GM23248 (cell line): ENCODE results near the gene CRYBG1. TPM values are rescaled to one million over a fixed set of nuclear protein-coding genes. Genes with fewer than 3 reads are reported as not detected.

Experiments used
- DNase-seq: peaks from one replicate; pipeline ENCODE4 v3.0.0-alpha.2; 2015
- H2AFZ ChIP-seq: fragments of 200-600 bp; sonication (generic); 2 replicates; pipeline ENCODE4 v1.6.1; 2016; ENCODE audit warnings: antibody characterized with exemption
- H3F3A ChIP-seq: fragments of 200-600 bp; sonication (generic); 2 replicates; pipeline ENCODE4 v1.6.1; 2016; ENCODE audit warnings: mild to moderate bottlenecking, antibody characterized with exemption, mixed run types; ENCODE audit not compliant: insufficient read depth
- H3K27ac ChIP-seq: fragments of 200-600 bp; sonication (generic); 2 replicates; pipeline ENCODE4 v1.5.1; 2016; ENCODE audit warnings: mild to moderate bottlenecking
- H3K27me3 ChIP-seq: fragments of 200-600 bp; sonication (generic); replicated peaks from 2 replicates; pipeline ENCODE4 v1.6.1; 2016; ENCODE audit warnings: mild to moderate bottlenecking; ENCODE audit not compliant: insufficient read depth
- H3K36me3 ChIP-seq: fragments of 200-600 bp; sonication (generic); 2 replicates; pipeline ENCODE4 v1.6.1; 2016; ENCODE audit warnings: low read depth, mild to moderate bottlenecking
- H3K4me1 ChIP-seq: fragments of 200-600 bp; sonication (generic); 2 replicates; pipeline ENCODE4 v1.6.1; 2016; ENCODE audit warnings: mild to moderate bottlenecking; ENCODE audit not compliant: insufficient read depth
- H3K4me2 ChIP-seq: fragments of 200-600 bp; sonication (generic); one replicate; pipeline ENCODE4 v1.6.1; 2016; ENCODE audit warnings: mild to moderate bottlenecking; ENCODE audit not compliant: unreplicated experiment
- H3K4me3 ChIP-seq: fragments of 200-600 bp; sonication (generic); 2 replicates; pipeline ENCODE4 v1.5.1; 2016; ENCODE audit warnings: mild to moderate bottlenecking
- H3K79me2 ChIP-seq: fragments of 200-600 bp; sonication (generic); 2 replicates; pipeline ENCODE4 v1.6.1; 2016; ENCODE audit warnings: mild to moderate bottlenecking; ENCODE audit not compliant: insufficient read depth
- H3K9ac ChIP-seq: fragments of 200-600 bp; sonication (generic); 2 replicates; pipeline ENCODE4 v1.6.1; 2016; ENCODE audit warnings: mild to moderate bottlenecking
- H3K9me2 ChIP-seq: fragments of 200-600 bp; sonication (generic); 2 replicates; pipeline ENCODE4 v1.6.1; 2016; ENCODE audit warnings: mixed run types, mild to moderate bottlenecking, moderate library complexity; ENCODE audit not compliant: insufficient read depth
- H3K9me3 ChIP-seq: fragments of 200-600 bp; sonication (generic); one replicate; pipeline ENCODE4 v1.6.1; 2017; ENCODE audit warnings: low read depth
- H4K20me1 ChIP-seq: fragments of 200-600 bp; sonication (generic); 2 replicates; pipeline ENCODE4 v1.6.0; 2016; ENCODE audit not compliant: insufficient read depth
- EZH2 ChIP-seq: fragments of 200-600 bp; sonication (generic); IDR thresholded peaks from 2 replicates; pipeline ENCODE4 v1.6.1; 2018; ENCODE audit warnings: antibody characterized with exemption, mild to moderate bottlenecking; ENCODE audit not compliant: insufficient read depth, poor library complexity, severe bottlenecking
- EZH2phosphoT487 ChIP-seq: fragments of 200-600 bp; sonication (generic); IDR thresholded peaks from 2 replicates; pipeline ENCODE4 v1.6.1; 2018; ENCODE audit warnings: antibody characterized with exemption, moderate library complexity, mild to moderate bottlenecking, low read depth; ENCODE audit not compliant: insufficient read depth
- WGBS, 2 experiments: methylation state at CpG; one replicate each; pipeline ENCODE4 v1.1.6; 2015 to 2017; ENCODE audit warnings: low lambda C conversion rate in 2 of 2, low coverage in 1 of 2; ENCODE audit errors: missing lambda C conversion rate in 2 of 2; 5-methylcytosine and 5-hydroxymethylcytosine counted together
- in situ Hi-C: fragments of 300-500 bp; cut with MboI; formaldehyde crosslinking; loops from 2 replicates; pipeline ENCODE4 v1.15.0; 2020
- polyA plus RNA-seq: library from polyadenylated mRNA; unstranded; fragments of >200 nt; fragmentation: Nextera tagmentation; extraction: Ambion mirVana; gene quantifications from 2 replicates; pipeline ENCODE4 v1.2.1, GENCODE V29; 2016
- total RNA-seq: library from RNA; depleted of rRNA; stranded (reverse); fragments of >200 nt; shearing (Covaris generic); gene quantifications from 2 replicates; pipeline ENCODE4 v1.2.3, GENCODE V29; 2014

The CRYBG1 gene
- total and polyA plus RNA-seq, 2 experiments from 2014 or later = 1.9 to 8.4 TPM

- Histone ChIP-seq H3K9me3 (no peaks in the 10 kb centered on the region), H3F3A (peaks cover 35% of the 10 kb centered on the region), H3K36me3 (0 out of 2 replicates have a peak, but pooled peaks cover 4% of the 10 kb centered on the region), H3K4me1 (peaks cover 16% of the 10 kb centered on the region), H2AFZ (no peak overlapping the region), H3K4me3 (no peak overlapping the region), H3K27ac (no peak overlapping the region), H3K79me2 (no peaks in the 10 kb centered on the region), H3K9me2 (no peaks in the 10 kb centered on the region; the same call in 1 of the 2 replicates), H3K27me3 (no peaks in the 10 kb centered on the region), H3K4me2 (no peak overlapping the region), H4K20me1 (no peaks in the 10 kb centered on the region), H3K9ac (no peak overlapping the region)
- TF ChIP-seq EZH2 (no peak), EZH2phosphoT487 (no peak)
- no peak for DNase-seq
- WGBS, 2 experiments = 91 to 100% methylated on average over 1 of the region's 1 CpG
- in situ Hi-C loops = no loop called here
These were observed 189.0 kb downstream of the CRYBG1 start for GRCh38 chr6:106549521-106549920.

- H3K4me2 ChIP-seq = no peak overlapping the region
- peaks cover 23% of the 10 kb centered on the region for H3F3A ChIP-seq
- in situ Hi-C loops = no loop called here
- H2AFZ ChIP-seq = no peak overlapping the region
- H3K4me1 ChIP-seq = peaks cover 10% of the 10 kb centered on the region
- 95% methylated on average over 3 of the region's 3 CpGs for WGBS, 2 experiments
- H4K20me1 ChIP-seq = no peaks in the 10 kb centered on the region
- no peak overlapping the region for H3K9ac ChIP-seq
- 0 out of 2 replicates have a peak, but pooled peaks cover 4% of the 10 kb centered on the region for H3K36me3 ChIP-seq
- no peak overlapping the region for H3K27ac ChIP-seq
- H3K9me3 ChIP-seq = no peaks in the 10 kb centered on the region
- DNase-seq = no peak
- TF ChIP-seq EZH2phosphoT487 = no peak
- no peak for TF ChIP-seq EZH2
- no peak overlapping the region for H3K4me3 ChIP-seq
- H3K79me2 ChIP-seq = no peaks in the 10 kb centered on the region
- no peaks in the 10 kb centered on the region for H3K9me2 ChIP-seq
- no peaks in the 10 kb centered on the region for H3K27me3 ChIP-seq
These were observed 190.6 kb downstream of the CRYBG1 start for GRCh38 chr6:106551155-106551554.

GRCh38 chr6:106553440-106553839, 192.9 kb downstream of the CRYBG1 start:
- in situ Hi-C loops = no loop called here
- no peak for DNase-seq
- peaks cover 9% of the 10 kb centered on the region for H3K4me1 ChIP-seq
- no peak overlapping the region for H2AFZ ChIP-seq
- H3F3A ChIP-seq = no peaks in the 10 kb centered on the region
- no peak overlapping the region for H3K9ac ChIP-seq
- no peak overlapping the region for H3K4me3 ChIP-seq
- H3K27me3 ChIP-seq = no peaks in the 10 kb centered on the region
- no peak for TF ChIP-seq EZH2
- TF ChIP-seq EZH2phosphoT487 = no peak
- H3K4me2 ChIP-seq = no peak overlapping the region
- no peak overlapping the region for H3K27ac ChIP-seq
- 0 out of 2 replicates have a peak, but pooled peaks cover 4% of the 10 kb centered on the region for H3K36me3 ChIP-seq
- H4K20me1 ChIP-seq = no peaks in the 10 kb centered on the region
- no peaks in the 10 kb centered on the region for H3K9me3 ChIP-seq
- no peaks in the 10 kb centered on the region for H3K9me2 ChIP-seq
- H3K79me2 ChIP-seq = no peaks in the 10 kb centered on the region
- 94 to 99% methylated on average over 5 of the region's 5 CpGs for WGBS, 2 experiments

GRCh38 chr6:106555767-106556166, 195.2 kb downstream of the CRYBG1 start:
- in situ Hi-C loops = no loop called here
- 61 to 66% methylated on average over 5 of the region's 5 CpGs for WGBS, 2 experiments
- H3F3A ChIP-seq = peaks cover 7% of the 10 kb centered on the region
- no peak overlapping the region for H3K4me3 ChIP-seq
- H3K4me2 ChIP-seq = no peak overlapping the region
- H3K9me2 ChIP-seq = no peaks in the 10 kb centered on the region
- H4K20me1 ChIP-seq = no peaks in the 10 kb centered on the region
- H3K36me3 ChIP-seq = 0 out of 2 replicates have a peak, but pooled peaks cover 4% of the 10 kb centered on the region
- DNase-seq = no peak
- peaks cover 9% of the 10 kb centered on the region for H3K4me1 ChIP-seq
- no peaks in the 10 kb centered on the region for H3K27me3 ChIP-seq
- no peak overlapping the region for H3K27ac ChIP-seq
- TF ChIP-seq EZH2phosphoT487 (no peak), EZH2 (no peak)
- no peak overlapping the region for H3K9ac ChIP-seq
- no peaks in the 10 kb centered on the region for H3K9me3 ChIP-seq
- H2AFZ ChIP-seq = no peak overlapping the region
- H3K79me2 ChIP-seq = no peaks in the 10 kb centered on the region
